KMS-11 (cell line): Measurements from ENCODE around the gene TSPAN18.

Source experiments
- H2AFZ ChIP-seq: fragments of 200-600 bp; sonication (generic); 2 replicates; pipeline ENCODE4 v1.6.1; 2016; ENCODE audit warnings: antibody characterized with exemption, mixed run types, low read depth
- H3K27ac ChIP-seq: fragments of 200-600 bp; sonication (generic); 2 replicates; pipeline ENCODE4 v1.6.1; 2016; ENCODE audit warnings: mild to moderate bottlenecking, mixed run types
- H3K27me3 ChIP-seq: fragments of 200-600 bp; sonication (generic); 2 replicates; pipeline ENCODE4 v1.6.1; 2017; ENCODE audit warnings: mild to moderate bottlenecking, low read depth, mixed run types, moderate library complexity; ENCODE audit not compliant: insufficient read depth
- H3K36me3 ChIP-seq: fragments of 200-600 bp; sonication (generic); 2 replicates; pipeline ENCODE4 v1.6.1; 2017; ENCODE audit warnings: mild to moderate bottlenecking, mixed run types; ENCODE audit not compliant: insufficient read depth
- H3K4me1 ChIP-seq: fragments of 200-600 bp; sonication (generic); 2 replicates; pipeline ENCODE4 v1.6.1; 2016; ENCODE audit warnings: mild to moderate bottlenecking, low read depth, mixed run types; ENCODE audit not compliant: poor library complexity, severe bottlenecking
- H3K4me2 ChIP-seq: fragments of 200-600 bp; sonication (generic); 2 replicates; pipeline ENCODE4 v1.7.0; 2016; ENCODE audit warnings: mild to moderate bottlenecking, mixed run types
- H3K4me3 ChIP-seq: fragments of 200-600 bp; sonication (generic); IDR thresholded peaks from 2 replicates; pipeline ENCODE4 v1.6.1; 2017; ENCODE audit warnings: low read depth, low read length, mixed read lengths; ENCODE audit not compliant: insufficient read depth
- H3K79me2 ChIP-seq: fragments of 200-600 bp; sonication (generic); 2 replicates; pipeline ENCODE4 v1.6.1; 2016; ENCODE audit warnings: low read depth, mixed run types; ENCODE audit not compliant: insufficient read depth
- H3K9ac ChIP-seq: fragments of 200-600 bp; sonication (generic); 2 replicates; pipeline ENCODE4 v1.6.1; 2016; ENCODE audit warnings: mild to moderate bottlenecking, mixed run types
- H4K20me1 ChIP-seq: fragments of 200-600 bp; sonication (generic); 2 replicates; pipeline ENCODE4 v1.6.1; 2016; ENCODE audit warnings: mild to moderate bottlenecking, mixed run types; ENCODE audit not compliant: insufficient read depth
- TF ChIP-seq, protein P1 (sequence below): fragments of 200-600 bp; sonication (generic); conservative IDR thresholded peaks from 2 replicates; pipeline ENCODE4 v1.6.1; 2017; ENCODE audit warnings: low read depth, mild to moderate bottlenecking, antibody characterized with exemption, low read length, moderate library complexity, mixed read lengths

TSPAN18 gene

DNA sequence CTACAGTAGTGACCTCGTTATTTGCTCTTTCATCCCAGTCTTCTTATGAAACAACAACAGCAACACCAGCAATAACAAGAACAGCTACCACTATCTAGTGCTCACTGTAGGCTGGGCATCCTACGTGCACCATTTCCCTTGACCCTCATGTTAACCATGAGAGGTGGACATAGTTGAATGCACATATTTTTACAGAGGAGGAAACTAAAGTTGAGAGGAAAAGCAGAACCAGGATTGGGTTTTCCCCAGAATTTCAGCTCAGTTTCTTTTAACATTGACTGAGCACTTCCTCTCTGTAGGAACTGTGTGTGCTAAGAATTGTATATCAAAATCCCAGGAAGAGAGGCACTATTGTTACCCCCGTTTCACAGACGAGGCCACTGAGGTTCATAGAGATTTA lies 39.4 kb upstream of the TSPAN18 start:
- Histone ChIP-seq H3K27me3 (no peaks in the 10 kb centered on the region), H4K20me1 (no peaks in the 10 kb centered on the region), H2AFZ (no peak overlapping the region), H3K4me2 (no peak overlapping the region), H3K4me3 (no peak overlapping the region), H3K4me1 (no peaks in the 10 kb centered on the region), H3K27ac (no peak overlapping the region), H3K9ac (no peak overlapping the region), H3K79me2 (no peaks in the 10 kb centered on the region), H3K36me3 (no peaks in the 10 kb centered on the region)
- TF ChIP-seq, protein P1, sequence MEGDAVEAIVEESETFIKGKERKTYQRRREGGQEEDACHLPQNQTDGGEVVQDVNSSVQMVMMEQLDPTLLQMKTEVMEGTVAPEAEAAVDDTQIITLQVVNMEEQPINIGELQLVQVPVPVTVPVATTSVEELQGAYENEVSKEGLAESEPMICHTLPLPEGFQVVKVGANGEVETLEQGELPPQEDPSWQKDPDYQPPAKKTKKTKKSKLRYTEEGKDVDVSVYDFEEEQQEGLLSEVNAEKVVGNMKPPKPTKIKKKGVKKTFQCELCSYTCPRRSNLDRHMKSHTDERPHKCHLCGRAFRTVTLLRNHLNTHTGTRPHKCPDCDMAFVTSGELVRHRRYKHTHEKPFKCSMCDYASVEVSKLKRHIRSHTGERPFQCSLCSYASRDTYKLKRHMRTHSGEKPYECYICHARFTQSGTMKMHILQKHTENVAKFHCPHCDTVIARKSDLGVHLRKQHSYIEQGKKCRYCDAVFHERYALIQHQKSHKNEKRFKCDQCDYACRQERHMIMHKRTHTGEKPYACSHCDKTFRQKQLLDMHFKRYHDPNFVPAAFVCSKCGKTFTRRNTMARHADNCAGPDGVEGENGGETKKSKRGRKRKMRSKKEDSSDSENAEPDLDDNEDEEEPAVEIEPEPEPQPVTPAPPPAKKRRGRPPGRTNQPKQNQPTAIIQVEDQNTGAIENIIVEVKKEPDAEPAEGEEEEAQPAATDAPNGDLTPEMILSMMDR: no peak

DNA sequence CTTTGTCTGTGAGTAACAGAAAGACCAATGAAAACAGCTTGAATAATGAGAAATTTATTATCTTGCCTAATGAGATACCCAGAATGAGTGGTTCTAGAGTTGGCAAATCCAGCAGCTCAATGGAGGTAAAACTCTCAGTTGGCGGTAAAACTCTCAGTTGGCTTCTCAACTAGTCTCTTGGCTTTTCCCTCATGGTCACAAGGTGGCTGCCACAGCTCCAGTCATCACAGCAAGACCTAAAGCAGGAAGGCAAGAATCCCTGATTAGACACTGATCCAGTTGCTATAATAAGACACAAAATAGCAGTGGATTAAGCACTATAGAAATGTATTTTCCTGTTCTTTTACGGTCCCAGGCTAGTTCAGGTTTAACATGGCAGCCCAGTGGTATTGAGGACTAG lies 37.5 kb upstream of the TSPAN18 start:
- Histone ChIP-seq H3K27me3 (no peaks in the 10 kb centered on the region), H3K4me1 (no peaks in the 10 kb centered on the region), H3K27ac (no peak overlapping the region), H3K9ac (no peak overlapping the region), H2AFZ (no peak overlapping the region), H3K79me2 (no peaks in the 10 kb centered on the region), H4K20me1 (no peaks in the 10 kb centered on the region), H3K4me2 (no peak overlapping the region), H3K4me3 (no peak overlapping the region), H3K36me3 (no peaks in the 10 kb centered on the region)
- TF ChIP-seq, protein P1: no peak

DNA sequence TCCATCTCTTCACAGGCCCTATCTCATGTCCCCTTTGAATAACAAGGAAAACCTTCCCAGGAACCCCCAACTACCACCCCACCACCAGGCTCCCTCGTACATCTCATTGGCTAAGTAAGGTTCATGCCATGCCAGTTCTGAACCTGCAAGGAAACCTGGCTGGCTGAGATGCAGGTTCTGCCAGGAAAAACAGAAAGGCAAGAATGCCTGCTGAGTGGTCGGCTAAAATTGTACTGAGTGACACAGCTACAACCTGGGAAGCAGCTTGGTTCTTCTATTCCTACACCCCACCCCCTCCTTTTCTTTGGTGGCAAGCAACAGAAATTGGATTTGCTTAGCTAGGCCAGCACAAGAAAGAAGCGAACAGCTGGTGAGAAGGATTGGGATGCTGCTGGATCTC lies 36.1 kb upstream of the TSPAN18 start:
- Histone ChIP-seq H3K27ac (no peak overlapping the region), H3K36me3 (no peaks in the 10 kb centered on the region), H3K4me3 (no peak overlapping the region), H2AFZ (no peak overlapping the region), H3K27me3 (no peaks in the 10 kb centered on the region), H3K9ac (no peak overlapping the region), H3K4me2 (no peak overlapping the region), H4K20me1 (no peaks in the 10 kb centered on the region), H3K4me1 (no peaks in the 10 kb centered on the region), H3K79me2 (no peaks in the 10 kb centered on the region)
- TF ChIP-seq, protein P1: no peak

DNA sequence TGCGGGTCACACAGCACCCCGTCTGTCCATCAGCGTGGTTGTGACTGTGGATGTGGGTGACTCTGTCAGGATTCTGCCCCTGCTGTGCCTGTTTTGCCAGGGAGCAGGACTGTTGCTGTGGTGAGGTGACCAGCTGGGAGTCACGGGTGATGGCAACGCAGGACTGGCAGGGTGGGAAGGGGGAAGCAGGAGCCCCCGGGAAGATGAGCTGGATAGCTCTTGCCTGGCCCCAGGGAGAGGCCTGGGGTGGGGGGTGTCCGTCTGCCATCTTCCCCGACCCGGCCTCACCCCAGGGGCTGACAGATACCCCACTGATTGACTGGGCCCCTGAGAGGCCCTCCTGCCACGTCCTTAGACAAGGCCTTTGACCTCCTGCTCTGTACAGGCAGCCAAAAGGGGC lies 34.3 kb upstream of the TSPAN18 start:
- Histone ChIP-seq H3K9ac (no peak overlapping the region), H3K27me3 (no peaks in the 10 kb centered on the region), H3K4me1 (no peaks in the 10 kb centered on the region), H2AFZ (no peak overlapping the region), H3K4me2 (no peak overlapping the region), H3K36me3 (no peaks in the 10 kb centered on the region), H3K79me2 (no peaks in the 10 kb centered on the region), H3K4me3 (no peak overlapping the region), H3K27ac (no peak overlapping the region), H4K20me1 (no peaks in the 10 kb centered on the region)
- TF ChIP-seq, protein P1: no peak

DNA sequence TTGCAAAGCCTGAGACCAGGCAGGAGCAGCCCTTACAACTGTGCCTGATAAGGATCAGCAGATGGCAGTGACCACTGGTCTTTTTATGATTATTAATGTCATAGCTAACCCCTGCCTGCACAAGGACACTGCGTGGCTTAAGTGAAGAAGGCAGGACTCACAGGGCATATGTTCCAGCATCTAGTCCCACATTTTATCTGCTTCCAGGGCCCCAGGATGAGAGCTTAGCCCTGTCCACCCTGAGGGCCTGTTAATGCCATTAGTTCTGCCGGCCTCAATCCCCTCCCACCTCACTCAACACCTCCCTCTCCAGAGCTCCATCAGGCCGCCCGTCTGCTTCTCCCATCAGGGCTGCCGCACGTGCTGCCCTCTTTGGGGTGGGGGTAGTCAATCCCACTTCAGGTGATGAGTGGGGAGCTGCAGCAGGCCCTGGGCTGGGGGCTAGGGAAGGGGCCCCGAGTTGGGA lies 33.1 kb upstream of the TSPAN18 start:
- Histone ChIP-seq H3K36me3 (no peaks in the 10 kb centered on the region), H3K79me2 (no peaks in the 10 kb centered on the region), H2AFZ (no peak overlapping the region), H3K4me2 (no peak overlapping the region), H3K4me1 (no peaks in the 10 kb centered on the region), H3K4me3 (no peak overlapping the region), H3K9ac (no peak overlapping the region), H3K27me3 (no peaks in the 10 kb centered on the region), H4K20me1 (no peaks in the 10 kb centered on the region), H3K27ac (no peak overlapping the region)
- TF ChIP-seq, protein P1: no peak
